ENCODE data around the gene BCAN.

BCAN gene

GRCh38 chr1:156676820-156677615 is 35.1 kb downstream of the BCAN start, which contains the start of gene NES:
NES (minus strand) TSS chr1:156677407; CDS start chr1:156677264, 143 bp downstream.
- Histone ChIP-seq H3K9me3 (ENCODE audit: low read depth, low read length) (no peaks in the 10 kb centered on the region), H3K4me3 (no peak within 1 kb of the TSS), H3K36me3 (ENCODE audit: insufficient read depth, low read length) (no peaks in the 10 kb centered on the region), H3K27ac (no peak within 1 kb of the TSS), H3K9ac (ENCODE audit: insufficient read length) (no peak within 1 kb of the TSS)
- no peak for TF ChIP-seq POLR2AphosphoS5 (IDR thresholded peaks at IDR 0.05; ENCODE audit: borderline replicate concordance, low read depth, low read length)
- TF ChIP-seq EZH2 (IDR thresholded peaks at IDR 0.05) = no peak
- no peak for TF ChIP-seq FOXP2 (optimal IDR thresholded peaks at IDR 0.05; ENCODE audit: control extremely low read depth, extremely low read length, insufficient read depth)
- DNase-seq (ENCODE audit: low read depth, low spot score) = no peak

- DNase-seq (ENCODE audit: low read depth, low spot score) = peak; percentile 26
- no peaks in the 10 kb centered on the region for H3K36me3 ChIP-seq (ENCODE audit: insufficient read depth, low read length)
- TF ChIP-seq FOXP2 (optimal IDR thresholded peaks at IDR 0.05; ENCODE audit: control extremely low read depth, extremely low read length, insufficient read depth) (no peak), POLR2AphosphoS5 (IDR thresholded peaks at IDR 0.05; ENCODE audit: borderline replicate concordance, low read depth, low read length) (no peak), EZH2 (IDR thresholded peaks at IDR 0.05) (no peak)
- no peak overlapping the region for H3K27ac ChIP-seq
- H3K4me3 ChIP-seq = no peak overlapping the region
- H3K9me3 ChIP-seq (ENCODE audit: low read depth, low read length) = no peaks in the 10 kb centered on the region
- no peak overlapping the region for H3K9ac ChIP-seq (ENCODE audit: insufficient read length)
Observed at GRCh38 chr1:156677616-156678596, 36.0 kb downstream of the BCAN start.

- Histone ChIP-seq H3K9me3 (ENCODE audit: low read depth, low read length) (no peaks in the 10 kb centered on the region), H3K9ac (ENCODE audit: insufficient read length) (no peak overlapping the region), H3K36me3 (ENCODE audit: insufficient read depth, low read length) (no peaks in the 10 kb centered on the region), H3K4me3 (no peak overlapping the region), H3K27ac (no peak overlapping the region)
- no peak for DNase-seq (ENCODE audit: low read depth, low spot score)
- TF ChIP-seq POLR2AphosphoS5 (IDR thresholded peaks at IDR 0.05; ENCODE audit: borderline replicate concordance, low read depth, low read length) = no peak
- TF ChIP-seq EZH2 (IDR thresholded peaks at IDR 0.05) = no peak
- no peak for TF ChIP-seq FOXP2 (optimal IDR thresholded peaks at IDR 0.05; ENCODE audit: control extremely low read depth, extremely low read length, insufficient read depth)
Observed at GRCh38 chr1:156680056-156680455, 38.1 kb downstream of the BCAN start.

- Histone ChIP-seq H3K9ac (ENCODE audit: insufficient read length) (no peak overlapping the region), H3K4me3 (no peak overlapping the region), H3K36me3 (ENCODE audit: insufficient read depth, low read length) (no peaks in the 10 kb centered on the region), H3K9me3 (ENCODE audit: low read depth, low read length) (no peaks in the 10 kb centered on the region), H3K27ac (no peak overlapping the region)
- DNase-seq (ENCODE audit: low read depth, low spot score) = no peak
- TF ChIP-seq POLR2AphosphoS5 (IDR thresholded peaks at IDR 0.05; ENCODE audit: borderline replicate concordance, low read depth, low read length) (no peak), EZH2 (IDR thresholded peaks at IDR 0.05) (no peak), FOXP2 (optimal IDR thresholded peaks at IDR 0.05; ENCODE audit: control extremely low read depth, extremely low read length, insufficient read depth) (no peak)
Observed at GRCh38 chr1:156681196-156681960, 39.5 kb downstream of the BCAN start.

GRCh38 chr1:156682166-156682890 is 40.4 kb downstream of the BCAN start:
- no peaks in the 10 kb centered on the region for H3K9me3 ChIP-seq (ENCODE audit: low read depth, low read length)
- no peak overlapping the region for H3K9ac ChIP-seq (ENCODE audit: insufficient read length)
- TF ChIP-seq POLR2AphosphoS5 (IDR thresholded peaks at IDR 0.05; ENCODE audit: borderline replicate concordance, low read depth, low read length) (no peak), EZH2 (IDR thresholded peaks at IDR 0.05) (no peak), FOXP2 (optimal IDR thresholded peaks at IDR 0.05; ENCODE audit: control extremely low read depth, extremely low read length, insufficient read depth) (no peak)
- H3K36me3 ChIP-seq (ENCODE audit: insufficient read depth, low read length) = no peaks in the 10 kb centered on the region
- no peak overlapping the region for H3K4me3 ChIP-seq
- DNase-seq (ENCODE audit: low read depth, low spot score) = no peak
- no peak overlapping the region for H3K27ac ChIP-seq

GRCh38 chr1:156684227-156684782 is 42.4 kb downstream of the BCAN start:
- H3K9me3 ChIP-seq (ENCODE audit: low read depth, low read length) = no peaks in the 10 kb centered on the region
- H3K27ac ChIP-seq = no peak overlapping the region
- no peak for DNase-seq (ENCODE audit: low read depth, low spot score)
- no peak overlapping the region for H3K4me3 ChIP-seq
- no peaks in the 10 kb centered on the region for H3K36me3 ChIP-seq (ENCODE audit: insufficient read depth, low read length)
- H3K9ac ChIP-seq (ENCODE audit: insufficient read length) = no peak overlapping the region
- TF ChIP-seq EZH2 (IDR thresholded peaks at IDR 0.05) (no peak), FOXP2 (optimal IDR thresholded peaks at IDR 0.05; ENCODE audit: control extremely low read depth, extremely low read length, insufficient read depth) (no peak), POLR2AphosphoS5 (IDR thresholded peaks at IDR 0.05; ENCODE audit: borderline replicate concordance, low read depth, low read length) (no peak)

Data from SK-N-MC (cell line).